GM23248 (cell line): ENCODE results near the gene CPLX1. TPM values are rescaled to one million over a fixed set of nuclear protein-coding genes. Genes with fewer than 3 reads are reported as not detected.
A peak's percentile ranks its signal among the peaks of the same experiment; 100 is the strongest.
"Not testable (repeated sequence)": the region's sequence is repeated elsewhere in the genome, so short reads cannot be mapped to it uniquely, and the experiment has no call there.

Experiments
- DNase-seq: peaks from one replicate; pipeline ENCODE4 v3.0.0-alpha.2; 2015
- H2AFZ ChIP-seq: fragments of 200-600 bp; sonication (generic); 2 replicates; pipeline ENCODE4 v1.6.1; 2016; ENCODE audit warnings: antibody characterized with exemption
- H3F3A ChIP-seq: fragments of 200-600 bp; sonication (generic); 2 replicates; pipeline ENCODE4 v1.6.1; 2016; ENCODE audit warnings: mild to moderate bottlenecking, antibody characterized with exemption, mixed run types; ENCODE audit not compliant: insufficient read depth
- H3K27ac ChIP-seq: fragments of 200-600 bp; sonication (generic); 2 replicates; pipeline ENCODE4 v1.5.1; 2016; ENCODE audit warnings: mild to moderate bottlenecking
- H3K27me3 ChIP-seq: fragments of 200-600 bp; sonication (generic); replicated peaks from 2 replicates; pipeline ENCODE4 v1.6.1; 2016; ENCODE audit warnings: mild to moderate bottlenecking; ENCODE audit not compliant: insufficient read depth
- H3K36me3 ChIP-seq: fragments of 200-600 bp; sonication (generic); 2 replicates; pipeline ENCODE4 v1.6.1; 2016; ENCODE audit warnings: low read depth, mild to moderate bottlenecking
- H3K4me1 ChIP-seq: fragments of 200-600 bp; sonication (generic); 2 replicates; pipeline ENCODE4 v1.6.1; 2016; ENCODE audit warnings: mild to moderate bottlenecking; ENCODE audit not compliant: insufficient read depth
- H3K4me2 ChIP-seq: fragments of 200-600 bp; sonication (generic); one replicate; pipeline ENCODE4 v1.6.1; 2016; ENCODE audit warnings: mild to moderate bottlenecking; ENCODE audit not compliant: unreplicated experiment
- H3K4me3 ChIP-seq: fragments of 200-600 bp; sonication (generic); 2 replicates; pipeline ENCODE4 v1.5.1; 2016; ENCODE audit warnings: mild to moderate bottlenecking
- H3K79me2 ChIP-seq: fragments of 200-600 bp; sonication (generic); 2 replicates; pipeline ENCODE4 v1.6.1; 2016; ENCODE audit warnings: mild to moderate bottlenecking; ENCODE audit not compliant: insufficient read depth
- H3K9ac ChIP-seq: fragments of 200-600 bp; sonication (generic); 2 replicates; pipeline ENCODE4 v1.6.1; 2016; ENCODE audit warnings: mild to moderate bottlenecking
- H3K9me2 ChIP-seq: fragments of 200-600 bp; sonication (generic); 2 replicates; pipeline ENCODE4 v1.6.1; 2016; ENCODE audit warnings: mixed run types, mild to moderate bottlenecking, moderate library complexity; ENCODE audit not compliant: insufficient read depth
- H3K9me3 ChIP-seq: fragments of 200-600 bp; sonication (generic); one replicate; pipeline ENCODE4 v1.6.1; 2017; ENCODE audit warnings: low read depth
- H4K20me1 ChIP-seq: fragments of 200-600 bp; sonication (generic); 2 replicates; pipeline ENCODE4 v1.6.0; 2016; ENCODE audit not compliant: insufficient read depth
- EZH2 ChIP-seq: fragments of 200-600 bp; sonication (generic); IDR thresholded peaks from 2 replicates; pipeline ENCODE4 v1.6.1; 2018; ENCODE audit warnings: antibody characterized with exemption, mild to moderate bottlenecking; ENCODE audit not compliant: insufficient read depth, poor library complexity, severe bottlenecking
- EZH2phosphoT487 ChIP-seq: fragments of 200-600 bp; sonication (generic); IDR thresholded peaks from 2 replicates; pipeline ENCODE4 v1.6.1; 2018; ENCODE audit warnings: antibody characterized with exemption, moderate library complexity, mild to moderate bottlenecking, low read depth; ENCODE audit not compliant: insufficient read depth
- WGBS, 2 experiments: methylation state at CpG; one replicate each; pipeline ENCODE4 v1.1.6; 2015 to 2017; ENCODE audit warnings: low lambda C conversion rate in 2 of 2, low coverage in 1 of 2; ENCODE audit errors: missing lambda C conversion rate in 2 of 2; 5-methylcytosine and 5-hydroxymethylcytosine counted together
- in situ Hi-C: fragments of 300-500 bp; cut with MboI; formaldehyde crosslinking; loops from 2 replicates; pipeline ENCODE4 v1.15.0; 2020
- polyA plus RNA-seq: library from polyadenylated mRNA; unstranded; fragments of >200 nt; fragmentation: Nextera tagmentation; extraction: Ambion mirVana; gene quantifications from 2 replicates; pipeline ENCODE4 v1.2.1, GENCODE V29; 2016
- total RNA-seq: library from RNA; depleted of rRNA; stranded (reverse); fragments of >200 nt; shearing (Covaris generic); gene quantifications from 2 replicates; pipeline ENCODE4 v1.2.3, GENCODE V29; 2014

CPLX1 gene
- total and polyA plus RNA-seq, 2 experiments from 2014 or later, result not detected

DNA sequence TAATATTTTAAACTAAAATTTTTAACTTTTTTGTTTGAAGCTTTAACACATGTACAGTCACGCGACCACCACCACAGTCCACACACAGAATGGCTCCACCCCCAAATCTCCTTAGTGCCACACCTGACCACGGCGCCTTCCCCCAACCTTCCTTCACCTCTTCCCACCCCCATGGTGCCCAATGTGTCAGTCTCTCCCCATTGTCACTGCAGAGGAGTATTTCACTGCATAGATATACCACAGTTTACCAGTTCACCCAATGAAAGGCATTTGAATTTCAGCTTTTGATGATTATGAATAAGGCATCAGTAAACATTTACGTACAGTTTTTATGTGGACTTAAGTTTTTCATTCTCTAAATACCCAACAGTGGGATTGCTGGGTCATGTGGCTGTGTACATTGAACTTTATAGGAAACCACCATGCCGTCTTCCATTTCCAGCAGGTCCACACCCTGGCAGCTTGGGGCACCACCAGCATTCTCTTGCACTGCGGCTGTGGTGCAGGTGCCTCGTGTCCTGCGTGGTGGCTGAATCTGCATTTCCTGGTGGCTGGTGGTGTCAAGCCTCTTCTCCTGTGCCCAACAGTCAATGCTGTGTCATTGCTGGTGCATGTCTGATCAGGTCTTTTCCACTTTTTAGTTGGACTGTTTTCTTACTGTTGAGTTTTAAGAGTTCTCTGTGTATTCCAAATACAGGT is 49.0 kb downstream of the CPLX1 start:
- H3K36me3 ChIP-seq, result peaks cover 33% of the 10 kb centered on the region
- in situ Hi-C loops, result no loop called here
- H2AFZ ChIP-seq, result no peak overlapping the region
- H3K4me1 ChIP-seq, result peaks cover 12% of the 10 kb centered on the region
- no peaks in the 10 kb centered on the region; the same call in 1 of the 2 replicates for H4K20me1 ChIP-seq
- no peaks in the 10 kb centered on the region for H3K9me2 ChIP-seq
- H3K9me3 ChIP-seq, result no peaks in the 10 kb centered on the region
- peaks cover 95% of the 10 kb centered on the region for H3K79me2 ChIP-seq
- H3K27ac ChIP-seq, result no peak overlapping the region
- no peak for DNase-seq
- no peak overlapping the region for H3K9ac ChIP-seq
- no peak overlapping the region for H3K4me2 ChIP-seq
- H3F3A ChIP-seq, result peaks cover 24% of the 10 kb centered on the region; the same call in 1 of the 2 replicates
- no peak for TF ChIP-seq EZH2phosphoT487
- no peak for TF ChIP-seq EZH2
- no peak overlapping the region for H3K4me3 ChIP-seq
- no peaks in the 10 kb centered on the region for H3K27me3 ChIP-seq
- 96 to 97% methylated on average over 9 of the region's 9 CpGs for WGBS, 2 experiments

DNA sequence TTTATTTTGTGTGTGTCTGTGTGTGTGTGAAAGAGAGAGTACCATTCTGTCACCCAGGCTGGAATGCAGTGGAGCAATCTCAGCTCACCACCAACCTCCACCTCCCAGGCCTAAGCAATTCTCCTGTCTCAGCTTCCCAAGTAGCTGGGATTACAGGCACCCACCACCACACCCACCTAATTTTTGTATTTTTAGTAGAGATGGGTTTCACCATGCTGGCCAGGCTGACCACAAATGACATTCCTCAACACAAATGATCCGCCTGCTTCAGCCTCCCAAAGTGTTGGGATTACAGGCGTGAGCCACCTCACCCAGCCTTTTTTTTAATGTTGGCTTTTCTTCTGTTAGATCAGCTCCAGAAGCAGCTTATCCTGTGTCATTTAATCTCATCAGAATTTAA is 50.4 kb downstream of the CPLX1 start:
- Histone ChIP-seq H3K4me1 (peaks cover 12% of the 10 kb centered on the region), H3K36me3 (peaks cover 35% of the 10 kb centered on the region), H3F3A (peaks cover 34% of the 10 kb centered on the region; the same call in 1 of the 2 replicates), H3K79me2 (peaks cover 98% of the 10 kb centered on the region), H3K27ac (0 out of 2 replicates have a peak overlapping the region, but pooled peaks have one; percentile 5)
- DNase-seq, H3K9me3 ChIP-seq, H4K20me1 ChIP-seq, H3K27me3 ChIP-seq, H3K9ac ChIP-seq, H3K4me2 ChIP-seq, H3K4me3 ChIP-seq, H3K9me2 ChIP-seq, in situ Hi-C loops, H2AFZ ChIP-seq: not testable (repeated sequence)
- WGBS, 2 experiments, result 85 to 96% methylated on average over 2 of the region's 2 CpGs

DNA sequence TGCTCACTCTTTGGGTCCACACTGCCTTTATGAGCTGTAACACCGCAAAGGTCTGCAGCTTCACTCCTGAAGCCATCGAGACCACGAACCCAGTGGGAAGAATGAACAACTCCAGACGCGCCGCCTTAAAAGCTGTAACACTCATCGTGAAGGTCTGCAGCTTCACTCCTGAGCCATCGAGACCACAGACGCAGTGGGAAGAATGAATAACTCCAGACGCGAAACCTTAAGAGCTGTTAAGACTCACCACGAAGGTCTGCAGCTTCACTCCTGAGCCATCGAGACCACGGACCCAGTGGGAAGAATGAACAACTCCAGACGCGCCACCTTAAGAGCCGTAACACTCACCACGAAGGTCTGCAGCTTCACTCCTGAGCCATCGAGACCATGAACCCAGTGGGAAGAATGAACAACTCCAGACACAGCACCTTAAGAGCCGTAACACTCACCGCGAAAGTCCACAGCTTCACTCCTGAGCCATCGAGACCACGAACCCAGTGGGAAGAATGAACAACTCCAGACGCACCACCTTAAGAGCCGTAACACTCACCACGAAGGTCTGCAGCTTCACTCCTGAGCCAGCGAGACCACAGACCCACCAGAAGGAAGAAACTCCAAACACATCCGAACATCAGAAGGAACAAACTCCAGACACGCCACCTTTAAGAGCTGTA is 51.4 kb downstream of the CPLX1 start:
- H3K4me1 ChIP-seq, in situ Hi-C loops: not testable (repeated sequence)
- H3K36me3 ChIP-seq, result peaks cover 40% of the 10 kb centered on the region

DNA sequence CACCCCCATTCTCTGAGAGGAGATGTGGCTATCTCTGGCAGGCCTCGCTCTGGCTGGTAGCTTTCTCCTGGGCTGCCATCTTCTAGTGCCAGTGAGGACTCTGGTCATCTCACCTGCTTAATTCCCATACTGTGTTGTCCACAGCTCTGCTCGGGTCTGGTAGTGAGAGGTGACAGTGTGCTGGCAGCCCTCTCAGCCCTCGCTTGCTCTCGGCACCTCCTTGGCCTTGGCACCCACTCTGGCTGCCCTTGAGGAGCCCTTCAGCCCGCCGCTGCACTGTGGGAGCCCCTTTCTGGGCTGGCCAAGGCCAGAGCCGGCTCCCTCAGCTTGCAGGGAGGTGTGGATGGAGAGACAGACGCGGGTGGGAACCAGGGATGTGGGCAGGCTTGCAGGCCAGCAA is 52.7 kb downstream of the CPLX1 start:
- Histone ChIP-seq H2AFZ (no peak overlapping the region), H3K4me2 (no peak overlapping the region), H3K4me3 (no peak overlapping the region), H3K9me2 (no peaks in the 10 kb centered on the region), H4K20me1 (no peaks in the 10 kb centered on the region; the same call in none of the 2 replicates), H3K36me3 (peaks cover 30% of the 10 kb centered on the region), H3K79me2 (peaks cover 98% of the 10 kb centered on the region), H3K4me1 (0 out of 2 replicates have a peak, but pooled peaks cover 2% of the 10 kb centered on the region), H3K27ac (no peak overlapping the region), H3F3A (peaks cover 51% of the 10 kb centered on the region), H3K9ac (no peak overlapping the region), H3K27me3 (no peaks in the 10 kb centered on the region), H3K9me3 (no peaks in the 10 kb centered on the region)
- no peak for TF ChIP-seq EZH2
- no peak for TF ChIP-seq EZH2phosphoT487
- WGBS, 2 experiments, result 95 to 96% methylated on average over 9 of the region's 9 CpGs
- in situ Hi-C loops, result no loop called here
- DNase-seq, result no peak

More for the DNA sequence above, 51.4 kb downstream of the CPLX1 start:
- peaks cover 44% of the 10 kb centered on the region; the same call in 1 of the 2 replicates for H3F3A ChIP-seq
- DNase-seq, H3K27ac ChIP-seq, H3K4me3 ChIP-seq, H3K9ac ChIP-seq, H3K9me2 ChIP-seq, H3K27me3 ChIP-seq, H4K20me1 ChIP-seq, H2AFZ ChIP-seq, H3K4me2 ChIP-seq, H3K9me3 ChIP-seq: not testable (repeated sequence)
- peaks cover 98% of the 10 kb centered on the region for H3K79me2 ChIP-seq
- WGBS, 2 experiments, result 94 to 95% methylated on average over 30 of the region's 30 CpGs
